HEK293 (cell line): Measurements from ENCODE around the gene KLC4.

Experiments
- CTCF ChIA-PET: fragments of 350-600 bp; formaldehyde crosslinking; extraction: SDS; loops from one replicate; lab custom pipeline; 2021; ENCODE audit warnings: antibody characterized with exemption; lab: Yijun Ruan, JAX
- POLR2A ChIA-PET: fragments of 300-600 bp; formaldehyde crosslinking; extraction: SDS; loops from one replicate; lab custom pipeline; 2020; ENCODE audit warnings: antibody characterized with exemption, inconsistent platforms; lab: Yijun Ruan, JAX
- H3K27ac ChIP-seq: fragments of 200-500 bp; sonication (Bioruptor generic); 2 replicates; pipeline ENCODE4 v1.5.1; 2014; ENCODE audit warnings: low read depth, low read length, control low read depth, inconsistent platforms; ENCODE audit errors: extremely low read depth
- H3K36me3 ChIP-seq, 2 experiments: fragments of 200-500 bp in 1 of 2; sonication (Bioruptor generic) in 1 of 2; 1 replicate in 1 of 2; 2 replicates in 1 of 2; pipeline ENCODE4 v1.5.1; 2014 to 2017; ENCODE audit warnings: inconsistent platforms in 2 of 2, low read length in 2 of 2; ENCODE audit not compliant: control insufficient read depth in 2 of 2, insufficient read depth in 1 of 2
- H3K4me1 ChIP-seq: fragments of 200-500 bp; sonication (Bioruptor generic); 2 replicates; pipeline ENCODE4 v1.5.1; 2014; ENCODE audit warnings: mild to moderate bottlenecking, low read length, inconsistent platforms; ENCODE audit not compliant: control insufficient read depth, insufficient read depth
- H3K4me3 ChIP-seq: 2 replicates; pipeline ENCODE4 v1.5.1; 2011; ENCODE audit warnings: low read depth, mild to moderate bottlenecking, control low read depth, low read length, moderate library complexity
- H3K9me3 ChIP-seq: fragments of 200-500 bp; sonication (Bioruptor generic); 2 replicates; pipeline ENCODE4 v1.5.1; 2014; ENCODE audit warnings: low read depth, low read length, inconsistent platforms; ENCODE audit not compliant: control insufficient read depth, insufficient read depth
- FEZF1 ChIP-seq: fragments of 450-650 bp; formaldehyde crosslinking; IDR thresholded peaks from 2 replicates; pipeline ENCODE4 v1.5.1; 2016; ENCODE audit warnings: missing biosample characterization, missing genetic modification characterization
- HOXA7 ChIP-seq: sonication (generic); formaldehyde crosslinking; IDR thresholded peaks from 2 replicates; pipeline ENCODE4 v1.8.1; 2022; ENCODE audit warnings: missing genetic modification reagents, borderline replicate concordance
- KLF10 ChIP-seq: fragments of 450-650 bp; IDR thresholded peaks from 2 replicates; pipeline ENCODE4 v1.5.1; 2018; ENCODE audit warnings: missing biosample characterization, mild to moderate bottlenecking, missing genetic modification characterization
- PRDM10 ChIP-seq: fragments of 450-650 bp; formaldehyde crosslinking; IDR thresholded peaks from 2 replicates; pipeline ENCODE4 v1.5.1; 2016; ENCODE audit warnings: missing biosample characterization, missing genetic modification characterization
- RBAK ChIP-seq: fragments of 450-650 bp; formaldehyde crosslinking; IDR thresholded peaks from 2 replicates; pipeline ENCODE4 v1.5.1; 2016; ENCODE audit warnings: missing biosample characterization, missing genetic modification characterization
- SP3 ChIP-seq: fragments of 450-650 bp; formaldehyde crosslinking; IDR thresholded peaks from 2 replicates; pipeline ENCODE4 v1.5.1; 2016; ENCODE audit warnings: missing biosample characterization, missing genetic modification characterization
- ZBTB10 ChIP-seq: fragments of 450-650 bp; formaldehyde crosslinking; IDR thresholded peaks from 2 replicates; pipeline ENCODE4 v1.5.1; 2016; ENCODE audit warnings: missing biosample characterization, missing genetic modification characterization
- ZBTB48 ChIP-seq: fragments of 450-650 bp; formaldehyde crosslinking; IDR thresholded peaks from 2 replicates; pipeline ENCODE4 v1.5.1; 2016; ENCODE audit warnings: missing biosample characterization, missing genetic modification characterization
- ZBTB6 ChIP-seq: fragments of 450-650 bp; formaldehyde crosslinking; IDR thresholded peaks from 2 replicates; pipeline ENCODE4 v1.5.1; 2017; ENCODE audit warnings: missing biosample characterization, missing genetic modification characterization
- ZNF114 ChIP-seq: fragments of 450-650 bp; formaldehyde crosslinking; IDR thresholded peaks from 2 replicates; pipeline ENCODE4 v1.5.0; 2017; ENCODE audit warnings: missing biosample characterization, missing genetic modification characterization
- ZNF184 ChIP-seq: fragments of 450-650 bp; IDR thresholded peaks from 2 replicates; pipeline ENCODE4 v1.5.1; 2018; ENCODE audit warnings: missing biosample characterization, mild to moderate bottlenecking, missing genetic modification characterization
- ZNF239 ChIP-seq: fragments of 450-650 bp; formaldehyde crosslinking; IDR thresholded peaks from 2 replicates; pipeline ENCODE4 v1.5.1; 2016; ENCODE audit warnings: missing biosample characterization, missing genetic modification characterization
- ZNF362 ChIP-seq: fragments of 450-650 bp; formaldehyde crosslinking; IDR thresholded peaks from 2 replicates; pipeline ENCODE4 v1.5.1; 2016; ENCODE audit warnings: missing biosample characterization, missing genetic modification characterization
- ZNF433 ChIP-seq: fragments of 450-650 bp; formaldehyde crosslinking; IDR thresholded peaks from 2 replicates; pipeline ENCODE4 v1.5.1; 2016; ENCODE audit warnings: missing biosample characterization, missing genetic modification characterization, low read depth
- ZNF501 ChIP-seq: fragments of 450-650 bp; formaldehyde crosslinking; IDR thresholded peaks from 2 replicates; pipeline ENCODE4 v1.5.1; 2016; ENCODE audit warnings: missing biosample characterization, missing genetic modification characterization
- ZNF514 ChIP-seq: fragments of 450-650 bp; formaldehyde crosslinking; IDR thresholded peaks from 2 replicates; pipeline ENCODE4 v1.5.1; 2016; ENCODE audit warnings: missing biosample characterization, missing genetic modification characterization
- ZNF558 ChIP-seq: fragments of 450-650 bp; formaldehyde crosslinking; IDR thresholded peaks from 2 replicates; pipeline ENCODE4 v1.5.1; 2016; ENCODE audit warnings: missing biosample characterization, missing genetic modification characterization
- ZNF677 ChIP-seq: fragments of 450-650 bp; IDR thresholded peaks from 2 replicates; pipeline ENCODE4 v1.5.0; 2018; ENCODE audit warnings: missing biosample characterization, mild to moderate bottlenecking, missing genetic modification characterization, moderate library complexity
- ZNF692 ChIP-seq: fragments of 450-650 bp; formaldehyde crosslinking; IDR thresholded peaks from 2 replicates; pipeline ENCODE4 v1.5.1; 2016; ENCODE audit warnings: missing biosample characterization, missing genetic modification characterization
- ZNF701 ChIP-seq: fragments of 450-650 bp; formaldehyde crosslinking; IDR thresholded peaks from 2 replicates; pipeline ENCODE4 v1.5.1; 2016; ENCODE audit warnings: missing biosample characterization, missing genetic modification characterization
- ZNF704 ChIP-seq: fragments of 450-650 bp; formaldehyde crosslinking; IDR thresholded peaks from 2 replicates; pipeline ENCODE4 v1.5.1; 2016; ENCODE audit warnings: missing biosample characterization, missing genetic modification characterization
- ZSCAN4 ChIP-seq: fragments of 450-650 bp; formaldehyde crosslinking; IDR thresholded peaks from 2 replicates; pipeline ENCODE4 v1.5.1; 2017; ENCODE audit warnings: missing biosample characterization, missing genetic modification characterization

KLC4 gene

GRCh38 chr6:43021270-43022047 is 38.0 kb upstream of the KLC4 start, which contains the start of gene RRP36:
TSS of gene RRP36 (plus strand) at chr6:43021623. CDS start at chr6:43021655, 32 bp downstream.
- ChIA-PET CTCF (interaction anchor here (0.8 to 2.3 kb wide), 9 partner anchors 11 to 122 kb away, joined by 3 to 11 read pairs (median 4); no protein-coding TSS in a partner anchor), POLR2A (interaction anchor here (0.5 to 9.2 kb wide), 23 partner anchors 8 to 1048 kb away, joined by 3 to 66 read pairs (median 5); partner anchors contain the start of genes CNPY3, CUL7, GNMT and KLC4)
- peaks cover 58 to 79% of the 10 kb centered on the region in 2 experiments for H3K36me3 ChIP-seq
- peak within 1 kb of the TSS; percentile 91 for H3K4me3 ChIP-seq
- H3K9me3 ChIP-seq: no peaks in the 10 kb centered on the region
- H3K4me1 ChIP-seq: peaks cover 9% of the 10 kb centered on the region
- H3K27ac ChIP-seq: peak within 1 kb of the TSS; percentile 86
- TF ChIP-seq PRDM10: peak; percentile 50
- TF ChIP-seq ZNF362 (tag by site-specific recombination): no peak; the same call in 1 of the 2 replicates
- TF ChIP-seq ZNF704 (tag by site-specific recombination): no peak
- TF ChIP-seq ZNF692 (tag by site-specific recombination): no peak; the same call in 1 of the 2 replicates
- no peak for TF ChIP-seq HOXA7 (CRISPR knock-in tag)
- no peak for TF ChIP-seq ZBTB10 (tag by site-specific recombination)
- TF ChIP-seq ZNF701 (tag by site-specific recombination): no peak
- TF ChIP-seq ZNF514: no peak
- no peak for TF ChIP-seq ZNF677 (tag by site-specific recombination)
- peak; percentile 23; the same call in 1 of the 2 replicates for TF ChIP-seq SP3 (tag by site-specific recombination)
- TF ChIP-seq ZNF501: peak; percentile 59; the same call in 1 of the 2 replicates
- TF ChIP-seq FEZF1: peak; percentile 46; the same call in 1 of the 2 replicates
- TF ChIP-seq ZSCAN4 (tag by site-specific recombination): no peak; the same call in 1 of the 2 replicates
- no peak; the same call in 1 of the 2 replicates for TF ChIP-seq ZBTB48 (tag by site-specific recombination)
- no peak for TF ChIP-seq ZNF239 (tag by site-specific recombination)
- no peak; the same call in 1 of the 2 replicates for TF ChIP-seq ZBTB6 (tag by site-specific recombination)
- no peak for TF ChIP-seq RBAK (tag by site-specific recombination)
- TF ChIP-seq ZNF558 (tag by site-specific recombination): no peak
- TF ChIP-seq KLF10 (tag by site-specific recombination): peak; percentile 46; the same call in 1 of the 2 replicates
- no peak for TF ChIP-seq ZNF433 (tag by site-specific recombination)
- no peak for TF ChIP-seq ZNF114
- no peak for TF ChIP-seq ZNF184 (tag by site-specific recombination)
